NCI-H146 treated with DMSO at 0.1 percent for 48 hours (cell line): ENCODE data around the gene MFNG.
A peak's percentile ranks its signal among the peaks of the same experiment; 100 is the strongest.

Experiments
- DNase-seq: peaks from one replicate; lab custom pipeline; 2025; ENCODE audit not compliant: unreplicated experiment; lab: John Stamatoyannopoulos, UW

Gene MFNG

DNA sequence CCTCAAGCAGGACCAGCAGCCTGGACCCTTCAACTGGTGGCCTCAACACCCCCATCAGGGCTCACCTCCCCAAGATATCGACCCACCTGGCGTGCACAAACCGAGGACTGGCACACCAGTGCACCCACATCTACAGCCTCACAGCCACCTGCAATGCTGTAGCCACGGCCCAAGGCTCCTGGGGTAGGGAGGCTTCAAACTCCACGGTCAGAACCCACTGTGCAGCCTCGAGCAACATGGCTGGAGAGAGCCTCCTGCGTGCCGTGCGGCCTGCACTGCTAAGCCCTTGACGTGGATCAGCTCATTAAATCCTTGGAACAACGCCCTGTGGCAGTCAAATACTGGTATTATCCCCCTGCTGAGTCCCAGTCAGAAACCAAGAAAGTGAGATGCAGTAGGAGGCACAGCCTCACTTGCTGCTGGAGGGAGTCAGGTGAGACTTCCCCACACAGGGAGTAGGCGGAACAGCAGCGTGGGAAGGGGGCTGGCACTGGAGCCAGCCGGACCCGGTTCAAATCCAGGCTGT, 28.4 kb upstream of the MFNG start:
- no peak for DNase-seq

DNA sequence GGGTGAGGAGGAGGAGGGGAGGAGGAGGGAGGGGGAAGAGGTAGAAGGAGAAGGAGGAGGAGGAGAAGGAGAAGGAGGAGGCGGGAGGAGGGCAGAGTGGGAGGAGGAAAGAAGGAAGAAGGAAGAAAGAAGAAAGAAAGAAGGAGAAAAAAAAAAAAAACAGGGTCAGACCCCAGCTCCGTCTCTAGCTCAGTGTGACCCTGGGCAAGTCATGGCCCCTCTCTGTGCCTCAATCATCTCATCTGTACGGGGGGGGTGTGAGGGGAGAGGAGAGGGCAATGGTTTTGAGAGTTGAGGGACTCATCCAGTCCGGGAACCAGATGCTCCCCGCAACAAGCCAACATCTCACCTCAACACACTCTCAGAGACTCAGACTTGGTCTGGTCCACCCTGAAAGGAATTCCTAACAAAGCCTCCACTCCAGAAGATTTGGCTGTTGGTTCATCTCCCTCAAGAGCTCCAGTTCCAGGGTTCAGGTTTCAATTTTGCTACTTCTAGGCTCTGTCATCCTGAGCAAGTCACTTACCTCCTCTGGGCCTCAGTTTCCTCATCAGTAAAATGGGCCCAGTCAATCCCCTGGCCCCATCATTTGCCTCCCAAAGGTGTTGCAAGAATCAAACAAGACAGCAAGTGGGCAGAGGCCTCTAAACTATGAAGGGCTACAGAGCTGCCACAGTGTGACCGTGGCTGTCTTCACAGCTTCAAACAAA, 25.4 kb upstream of the MFNG start:
- DNase-seq: no peak

DNA sequence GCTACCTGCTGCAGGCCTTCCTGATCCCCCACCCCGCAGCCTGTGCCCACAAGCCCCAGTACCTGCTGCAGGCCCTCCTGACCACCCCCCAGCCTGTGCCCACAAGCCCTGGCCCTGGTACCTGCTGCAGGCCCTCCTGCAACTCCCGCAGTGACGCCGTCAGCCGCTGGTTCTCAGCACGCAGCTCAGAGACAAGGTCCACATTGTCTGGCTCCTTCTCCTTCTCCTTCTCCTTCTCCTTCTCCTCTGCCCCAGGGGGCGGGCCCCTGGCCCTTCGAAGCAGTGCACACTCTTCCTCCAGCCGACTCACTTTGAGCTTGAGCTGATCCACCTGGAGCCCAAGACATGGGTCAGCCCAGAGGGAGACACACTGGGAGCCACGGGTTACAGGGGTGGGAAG, 23.9 kb upstream of the MFNG start:
- no peak for DNase-seq

DNA sequence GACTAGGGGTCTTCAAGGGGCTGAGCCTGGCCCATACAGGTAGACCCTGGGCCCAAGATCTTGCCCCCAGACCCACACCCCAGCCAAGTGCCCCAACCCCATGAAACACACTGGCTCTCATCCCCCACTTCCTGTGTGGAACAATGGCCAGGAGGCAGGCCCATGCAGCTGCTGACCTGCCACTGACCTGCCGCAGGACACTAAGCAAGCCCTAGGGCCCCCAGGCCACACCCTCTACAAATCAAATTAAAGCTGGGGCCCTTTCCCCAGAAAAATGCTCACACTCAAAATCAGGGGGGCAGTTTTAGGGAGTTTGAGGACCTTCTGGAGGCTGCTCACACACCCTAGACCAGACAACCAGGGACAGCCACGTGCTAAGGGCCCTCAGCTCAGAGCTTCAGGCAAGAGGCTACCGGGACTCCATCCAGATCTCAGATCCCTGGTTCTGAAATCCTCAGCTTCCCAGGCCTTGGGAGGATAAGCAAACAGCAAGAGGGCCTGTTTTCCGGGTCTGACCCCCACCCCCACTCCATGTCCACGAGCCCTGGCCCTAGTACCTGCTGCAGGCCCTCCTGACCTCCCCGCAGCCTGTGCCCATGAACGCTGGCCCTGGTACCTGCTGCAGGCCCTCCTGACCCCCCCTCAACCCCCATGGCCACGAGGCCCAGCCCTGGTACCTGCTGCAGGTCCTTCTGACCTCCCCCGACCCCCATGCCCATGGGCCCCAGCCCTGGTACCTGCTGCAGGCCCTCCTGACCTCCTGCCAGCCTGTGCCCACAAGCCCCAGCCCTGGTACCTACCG, 23.1 kb upstream of the MFNG start:
- DNase-seq: no peak

DNA sequence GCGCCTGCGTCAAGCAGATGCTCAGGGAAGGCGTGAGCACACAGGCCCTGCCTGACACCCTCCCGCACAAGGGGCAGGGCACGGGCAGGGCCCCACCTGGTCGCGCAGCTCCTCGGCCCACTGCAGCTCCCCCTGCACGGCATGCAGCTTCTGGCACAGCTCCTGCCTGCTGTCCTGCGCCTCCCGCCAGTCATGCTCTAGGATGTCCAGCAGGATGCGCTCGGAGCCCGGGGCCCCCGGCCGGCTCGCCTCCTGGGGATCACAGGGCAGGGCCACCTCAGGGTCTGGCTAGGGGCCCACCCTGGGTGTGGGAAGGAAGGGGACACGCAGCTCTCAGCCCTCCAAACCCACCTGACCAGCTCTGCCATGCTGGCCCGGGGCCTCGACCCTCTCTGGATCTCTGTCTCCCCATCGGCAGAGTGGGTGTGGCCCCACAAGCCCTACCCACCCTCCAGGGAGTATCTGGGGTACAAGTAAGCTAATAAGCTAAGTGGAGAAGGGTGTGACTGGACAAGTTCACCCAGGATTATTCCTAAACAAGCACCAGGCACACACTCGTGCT, 22.3 kb upstream of the MFNG start:
- no peak for DNase-seq

DNA sequence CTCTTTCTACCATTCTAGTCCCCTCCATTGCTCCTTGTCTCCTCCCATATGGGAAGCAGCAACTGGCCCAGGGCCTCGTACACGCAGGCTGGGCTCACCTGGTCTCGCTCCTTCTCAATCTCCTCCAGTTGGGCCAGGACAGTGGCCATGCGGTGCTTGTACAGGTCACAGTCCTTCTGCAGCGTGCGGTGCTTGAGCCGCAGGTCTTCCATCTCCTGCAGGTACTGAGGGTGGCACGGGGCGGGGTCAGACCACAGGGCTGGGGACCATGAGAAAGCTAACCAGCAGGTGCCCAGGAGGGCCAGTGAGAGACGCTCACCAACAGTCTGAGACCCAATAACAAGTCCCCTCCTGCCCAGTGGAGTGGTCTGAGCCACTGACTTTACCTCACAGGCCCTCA, 21.5 kb upstream of the MFNG start:
- DNase-seq: no peak

DNA sequence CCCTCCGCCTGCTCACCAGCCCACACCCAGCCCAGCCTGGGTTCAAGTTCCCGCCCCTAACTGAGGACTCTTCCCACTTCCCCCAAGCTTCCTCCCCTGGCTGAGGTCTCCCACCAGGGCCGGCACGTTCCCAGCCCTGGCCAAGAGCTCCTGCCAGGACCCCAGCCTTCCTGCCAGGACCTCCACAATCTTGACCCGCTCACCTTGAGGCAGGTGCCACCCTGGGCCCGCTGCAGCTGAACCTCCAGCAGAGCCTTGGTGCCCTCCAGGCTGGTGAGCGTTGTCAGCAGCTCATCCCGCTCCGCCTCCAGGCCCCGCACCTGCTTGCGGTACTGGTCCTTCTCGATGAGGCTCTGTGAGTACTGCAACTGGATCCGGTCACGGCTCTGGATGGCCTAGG, 19.8 kb upstream of the MFNG start:
- no peak for DNase-seq

DNA sequence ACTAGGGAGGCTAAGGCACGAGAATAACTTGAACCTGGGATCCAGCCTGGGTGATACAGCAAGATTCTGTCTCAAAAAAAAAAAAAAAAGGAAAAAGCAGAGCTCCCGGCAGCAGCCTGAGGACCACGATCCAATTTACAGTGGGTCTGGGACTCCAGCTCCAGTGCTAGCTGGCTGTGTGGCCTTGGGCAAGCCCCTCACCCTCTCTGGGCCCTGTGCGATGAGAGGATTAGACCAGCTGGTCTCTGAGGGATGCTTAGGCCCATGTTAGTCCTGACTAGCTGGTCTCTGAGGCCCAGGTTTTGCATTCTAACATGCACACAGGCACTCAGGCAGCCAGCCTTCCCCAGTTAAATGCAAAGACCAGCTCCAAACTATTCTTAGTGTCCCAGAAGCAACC, 19.4 kb upstream of the MFNG start:
- no peak for DNase-seq

DNA sequence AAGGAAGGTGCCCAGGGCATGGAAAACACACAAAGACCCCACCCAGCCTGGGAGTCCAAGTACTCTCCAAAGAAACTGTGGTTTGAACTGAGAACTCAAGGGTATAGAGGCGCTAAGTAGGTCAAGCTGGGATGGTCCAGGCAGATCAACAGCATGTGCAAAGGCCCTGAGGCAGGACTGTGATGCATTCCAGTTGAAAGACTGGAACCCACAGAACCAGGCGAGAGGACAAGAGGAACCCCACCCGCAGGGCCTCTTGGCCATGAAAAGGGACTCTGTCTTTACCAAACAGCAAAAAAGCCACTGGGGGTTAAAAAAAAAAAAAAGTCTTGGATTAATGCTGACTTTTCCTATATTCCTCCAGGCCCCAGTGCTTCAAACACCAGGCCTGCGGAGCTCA, 18.8 kb upstream of the MFNG start:
- no peak for DNase-seq

DNA sequence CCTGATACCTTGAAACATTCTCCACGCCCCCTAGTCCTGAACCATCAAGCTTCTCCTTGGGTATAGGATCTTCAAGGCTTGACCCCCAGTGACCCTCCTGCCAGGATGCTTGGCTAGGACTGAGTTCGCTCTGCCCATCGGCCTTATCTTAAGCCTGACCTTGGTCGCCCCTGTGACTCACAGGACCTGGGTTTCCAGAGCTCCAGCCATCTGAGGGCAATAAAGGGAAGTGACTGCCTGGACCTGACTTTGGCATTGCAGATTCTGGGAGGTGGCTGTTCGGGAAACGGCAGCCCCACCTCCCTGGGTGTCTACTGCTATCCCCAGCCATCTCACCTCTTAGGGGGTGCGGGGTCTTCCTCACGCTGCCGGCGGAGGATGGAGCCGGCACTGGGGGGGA, 17.7 kb upstream of the MFNG start:
- DNase-seq: no peak

DNA sequence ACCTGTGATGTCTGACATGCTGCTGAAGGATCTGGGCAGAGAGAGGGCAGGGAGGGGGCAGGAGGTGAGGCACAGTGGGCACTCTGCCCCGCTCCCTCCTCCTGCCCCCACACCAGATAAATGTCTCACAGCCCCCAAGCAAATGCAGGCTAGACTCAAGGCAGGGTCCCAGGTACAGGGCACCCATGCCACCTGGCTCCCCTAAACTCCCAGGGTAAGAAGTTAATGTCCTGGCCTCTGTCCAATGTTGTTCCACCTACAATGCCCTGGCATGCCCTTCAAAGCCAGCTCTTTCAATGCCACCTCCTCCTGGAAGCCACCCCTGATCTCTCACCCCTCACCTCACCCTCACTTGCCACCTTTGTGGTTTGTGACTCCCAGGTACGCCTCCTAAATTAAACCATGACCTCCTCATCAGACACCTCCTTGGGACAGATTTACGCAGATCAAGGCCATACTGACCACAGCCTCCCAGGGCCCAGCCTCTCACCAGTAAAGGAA, 17.0 kb upstream of the MFNG start:
- DNase-seq: no peak

DNA sequence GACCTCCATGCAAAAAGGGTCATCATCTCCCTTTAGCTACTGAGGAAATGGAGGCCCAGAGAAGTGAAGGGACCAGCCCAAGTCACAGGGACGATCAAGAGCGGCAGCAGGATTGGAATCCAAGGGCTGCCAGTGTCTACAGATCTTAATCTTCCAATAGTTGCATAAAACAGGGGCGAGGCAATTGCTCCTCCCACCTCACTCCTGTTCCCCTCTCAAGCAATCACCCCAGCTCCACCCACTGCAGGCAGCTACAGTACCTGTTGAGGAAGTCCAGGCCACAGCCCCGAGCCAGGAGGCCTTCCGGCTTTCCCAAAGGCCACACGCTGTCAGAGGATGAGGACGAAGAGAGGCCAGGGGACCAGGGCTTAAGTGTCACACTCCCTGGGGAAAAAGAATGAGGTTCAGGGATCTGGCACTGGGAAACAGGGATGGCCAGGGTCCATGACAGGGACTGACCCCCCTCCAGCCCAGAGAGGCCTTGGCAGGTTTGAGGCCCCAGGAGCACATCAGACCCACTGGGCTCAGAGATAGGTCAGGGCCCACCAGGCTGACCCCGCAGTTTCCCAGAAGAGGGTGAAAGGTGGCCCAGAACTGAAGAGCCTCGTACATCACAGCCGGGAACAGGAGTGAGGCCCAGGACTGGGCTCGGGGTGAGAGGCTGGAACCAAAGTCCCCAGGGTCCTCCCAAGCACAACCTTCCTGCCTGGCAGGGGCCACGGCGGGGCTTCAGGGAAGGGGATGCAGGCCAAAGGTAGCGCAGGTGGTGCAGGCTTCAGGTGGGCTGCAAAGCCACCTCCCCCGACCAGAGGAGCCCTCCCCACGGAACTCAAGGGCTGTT, 16.4 kb upstream of the MFNG start:
- DNase-seq: no peak

DNA sequence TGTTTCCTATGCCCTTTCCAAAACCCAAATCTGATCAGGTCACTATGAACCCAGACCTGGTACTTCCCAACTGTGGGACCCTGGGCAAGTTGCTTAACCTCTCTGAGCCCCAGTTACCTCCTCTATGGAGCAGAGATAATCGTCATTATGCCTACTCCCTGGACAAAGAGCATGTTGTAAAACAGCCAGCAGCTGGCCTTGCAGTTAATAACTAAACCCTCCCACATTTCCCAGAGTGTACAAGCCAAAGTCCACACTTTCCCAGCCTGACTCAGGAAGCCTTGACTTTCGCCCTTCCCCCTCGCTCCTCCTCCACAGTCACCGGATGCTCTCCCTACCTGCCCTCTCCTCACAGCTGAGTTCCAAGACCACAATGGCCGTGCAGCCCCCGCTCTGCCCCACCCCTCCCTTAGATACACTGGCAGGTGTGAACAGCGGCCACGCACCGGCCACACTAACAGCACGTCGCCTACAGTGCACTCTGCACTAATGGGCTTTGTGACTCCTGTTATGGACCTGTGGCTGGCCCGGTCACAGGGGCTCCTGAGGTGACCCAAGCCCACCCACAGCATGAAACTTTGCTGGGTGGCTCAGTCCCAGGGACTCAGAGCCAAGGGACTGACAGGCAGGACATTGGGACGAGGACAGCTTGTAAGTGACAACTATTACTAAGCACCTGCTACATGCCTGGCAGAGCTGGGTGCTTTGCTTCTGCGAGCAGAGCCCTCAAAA, 15.6 kb upstream of the MFNG start:
- DNase-seq: peak; percentile 60

DNA sequence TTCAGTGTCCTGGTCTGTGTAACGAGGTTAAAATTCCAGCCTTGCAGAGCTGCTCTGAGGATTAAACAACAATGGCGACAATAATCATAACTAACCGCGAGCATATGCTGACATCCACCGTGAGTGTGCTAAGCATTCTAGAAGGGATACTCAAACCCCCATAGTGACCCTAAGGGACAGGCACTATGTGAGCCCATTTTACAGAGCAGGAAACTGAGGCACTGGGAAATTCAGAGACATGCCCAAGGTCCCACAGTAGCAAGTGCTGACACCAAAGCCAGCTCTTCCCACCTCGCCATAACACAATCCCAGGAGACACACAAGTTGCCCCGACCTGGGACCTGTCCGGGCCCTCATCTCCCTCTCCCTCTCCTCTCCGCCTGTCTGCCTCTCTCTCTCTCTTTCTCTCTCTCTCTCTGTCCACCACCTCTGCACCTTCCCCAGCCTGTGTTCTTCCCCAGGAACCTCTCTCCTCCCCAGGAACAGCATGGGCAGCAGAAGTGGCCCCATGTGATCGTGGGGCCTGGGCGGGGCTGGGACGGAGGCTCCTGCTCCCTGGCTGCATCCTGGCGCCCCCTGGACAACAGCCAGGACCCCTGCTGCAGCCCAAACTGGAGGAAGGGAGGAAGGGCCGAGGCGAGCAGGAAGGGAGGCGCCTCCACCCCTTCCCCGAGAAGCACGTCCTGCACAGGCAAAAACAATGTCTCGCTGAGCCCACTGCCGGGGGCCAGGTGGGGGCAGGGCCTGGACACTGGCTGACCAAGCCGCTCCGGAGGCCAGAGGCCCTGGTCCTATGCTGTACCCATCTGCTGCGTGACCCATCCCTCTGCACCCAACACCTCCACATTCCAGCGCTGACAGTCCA, 14.8 kb upstream of the MFNG start:
- DNase-seq: no peak

DNA sequence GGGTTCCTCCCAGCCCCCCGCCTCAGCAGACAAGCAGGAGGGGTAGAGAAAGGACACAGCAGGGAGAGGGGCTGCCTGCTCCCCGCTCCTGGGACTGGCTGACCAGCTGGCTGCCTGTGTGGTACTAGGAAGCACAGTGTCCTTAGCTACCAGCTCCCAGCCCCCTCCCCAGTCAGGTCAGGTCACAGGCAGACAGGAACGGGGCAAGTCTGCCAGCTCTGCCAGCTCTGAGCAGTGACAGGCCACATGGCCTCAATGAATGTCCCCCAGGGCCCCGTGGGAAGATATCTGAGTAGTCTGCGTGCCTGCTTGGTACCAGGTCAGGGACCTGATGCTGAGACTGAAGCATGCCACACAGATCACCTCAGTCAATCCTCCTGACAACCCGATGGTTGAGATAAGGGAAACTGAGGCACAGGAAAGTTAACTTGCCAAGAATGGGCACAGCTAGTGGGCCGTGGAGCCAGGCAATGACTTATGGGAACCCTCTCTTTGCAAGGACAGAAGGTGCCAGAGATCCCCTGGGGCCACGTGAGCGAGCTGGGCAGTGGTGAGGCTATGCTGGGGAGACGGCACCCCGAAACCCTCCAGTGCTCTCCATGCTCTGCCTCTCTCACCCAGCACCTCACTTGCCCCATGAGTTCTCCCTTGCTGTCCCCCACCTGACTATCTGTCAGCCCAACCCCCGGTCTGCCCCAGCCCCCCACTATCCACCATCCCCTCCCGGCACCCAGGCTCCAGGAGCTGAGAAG, 13.8 kb upstream of the MFNG start:
- DNase-seq: no peak

DNA sequence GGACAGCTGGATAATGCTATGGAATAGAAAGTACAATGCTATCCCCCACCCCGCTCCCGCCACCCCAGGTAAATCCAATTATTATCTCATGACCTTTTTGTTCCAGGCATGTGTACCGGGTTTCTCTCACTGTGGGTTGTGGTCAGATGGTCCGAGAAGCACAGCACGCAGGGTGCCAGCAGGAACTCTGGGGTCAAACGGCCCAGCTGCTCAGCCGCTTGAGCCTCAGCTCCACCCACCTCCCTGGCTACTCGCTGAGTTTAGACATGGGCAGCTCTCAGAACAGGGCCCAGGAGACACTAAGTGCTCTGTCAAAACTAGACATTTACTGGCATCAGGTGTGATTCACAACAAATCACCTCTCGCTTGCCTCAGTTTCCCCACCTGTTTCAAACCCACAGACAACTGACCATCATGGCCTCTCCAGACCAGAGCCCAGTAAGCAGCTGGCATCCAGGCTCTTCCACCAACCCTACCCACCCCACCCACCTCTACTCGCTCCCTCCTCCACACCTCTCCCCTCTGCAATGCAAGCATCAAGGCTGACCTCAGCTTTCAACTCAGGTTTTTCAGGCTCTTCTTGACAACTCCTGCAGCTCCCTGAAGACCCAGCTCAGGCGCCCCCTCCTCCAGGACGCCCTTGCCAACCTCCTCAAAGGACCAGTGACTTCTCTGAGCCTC, 13.0 kb upstream of the MFNG start:
- no peak for DNase-seq

DNA sequence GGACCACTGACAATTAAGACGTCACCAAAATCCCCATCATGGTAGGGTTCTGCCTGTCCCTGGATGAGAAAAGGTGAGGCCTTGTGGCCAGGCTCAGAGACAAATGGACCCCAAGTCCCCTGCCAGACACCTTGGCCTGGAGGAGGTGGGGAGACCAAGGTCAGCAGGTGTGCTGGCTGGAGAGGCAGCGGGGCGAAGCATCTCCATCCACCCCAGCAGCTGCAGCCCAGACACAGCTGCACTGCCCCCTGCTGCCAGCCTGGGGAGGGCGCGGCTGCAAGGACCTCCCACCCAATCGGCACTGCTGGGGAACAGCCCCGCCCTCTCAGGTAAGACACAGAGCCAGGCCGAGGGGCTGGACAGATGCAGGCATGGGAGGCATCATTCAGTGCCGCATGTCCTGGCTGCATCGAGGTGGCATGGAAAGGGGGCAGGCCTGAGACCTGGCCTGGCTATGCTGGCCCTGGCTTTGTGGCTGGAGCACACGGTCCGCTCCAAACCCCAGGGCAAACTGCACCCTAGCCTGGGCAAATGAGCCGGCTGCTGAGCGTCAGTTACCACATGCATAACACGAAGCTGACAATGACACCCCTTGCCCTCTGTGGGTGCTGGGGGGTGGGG, 12.2 kb upstream of the MFNG start:
- peak; percentile 34 for DNase-seq
